Omental fat pad (tissue), 4 donors: Measurements from ENCODE around the gene SLC4A7. TPM values are rescaled to one million over a fixed set of nuclear protein-coding genes. Genes with fewer than 3 reads are reported as not detected.

Experiments used
- ATAC-seq: fragments of 150-250 bp; one replicate; pipeline ENCODE4 v1.9.1; 2016; ENCODE audit warnings: mild to moderate bottlenecking, moderate library complexity; ENCODE audit not compliant: low FRiP score
- DNase-seq: peaks from one replicate; pipeline ENCODE4 v3.0.0-alpha.2; 2019; ENCODE audit warnings: low spot score
- total RNA-seq, 4 donors: library from RNA; depleted of rRNA; stranded (reverse); fragments of >200 nt; gene quantifications; one replicate each; pipeline ENCODE4 v1.1.0, GENCODE V29; 2016
- TF ChIP-seq, protein P1 (sequence below), 3 donors: fragments of 450-650 bp; IDR thresholded peaks; one replicate each; pipeline ENCODE4 v1.5.1; 2016 to 2017; ENCODE audit warnings: antibody characterized with exemption in 3 of 3, mild to moderate bottlenecking in 3 of 3, moderate library complexity in 2 of 3

SLC4A7 gene
- total RNA-seq, 4 donors from 2014 or later: 25.4 to 101 (median 33.9) TPM

DNA sequence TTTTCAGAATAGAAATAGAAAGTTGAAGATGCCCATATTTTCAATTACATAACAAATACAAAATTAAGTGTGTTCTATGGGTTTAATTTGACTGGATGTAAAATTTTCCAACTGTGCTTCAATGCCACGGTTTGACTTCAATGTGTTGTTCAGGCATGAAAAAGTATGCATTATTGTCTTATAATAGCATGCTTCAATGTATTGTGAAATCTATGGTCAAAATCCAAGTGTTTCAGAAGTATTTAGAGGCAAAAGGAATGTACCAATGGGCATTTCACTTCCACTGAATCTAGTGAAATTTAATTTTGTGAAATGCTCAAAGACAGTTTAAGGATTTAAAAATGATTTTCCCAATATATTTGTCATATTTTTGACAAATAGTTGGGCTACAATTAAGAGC, 131.0 kb downstream of the SLC4A7 start:
- DNase-seq: no peak
- TF ChIP-seq, protein P1, sequence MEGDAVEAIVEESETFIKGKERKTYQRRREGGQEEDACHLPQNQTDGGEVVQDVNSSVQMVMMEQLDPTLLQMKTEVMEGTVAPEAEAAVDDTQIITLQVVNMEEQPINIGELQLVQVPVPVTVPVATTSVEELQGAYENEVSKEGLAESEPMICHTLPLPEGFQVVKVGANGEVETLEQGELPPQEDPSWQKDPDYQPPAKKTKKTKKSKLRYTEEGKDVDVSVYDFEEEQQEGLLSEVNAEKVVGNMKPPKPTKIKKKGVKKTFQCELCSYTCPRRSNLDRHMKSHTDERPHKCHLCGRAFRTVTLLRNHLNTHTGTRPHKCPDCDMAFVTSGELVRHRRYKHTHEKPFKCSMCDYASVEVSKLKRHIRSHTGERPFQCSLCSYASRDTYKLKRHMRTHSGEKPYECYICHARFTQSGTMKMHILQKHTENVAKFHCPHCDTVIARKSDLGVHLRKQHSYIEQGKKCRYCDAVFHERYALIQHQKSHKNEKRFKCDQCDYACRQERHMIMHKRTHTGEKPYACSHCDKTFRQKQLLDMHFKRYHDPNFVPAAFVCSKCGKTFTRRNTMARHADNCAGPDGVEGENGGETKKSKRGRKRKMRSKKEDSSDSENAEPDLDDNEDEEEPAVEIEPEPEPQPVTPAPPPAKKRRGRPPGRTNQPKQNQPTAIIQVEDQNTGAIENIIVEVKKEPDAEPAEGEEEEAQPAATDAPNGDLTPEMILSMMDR (IDR thresholded peaks at IDR 0.05): no peak
- ATAC-seq: no peak

DNA sequence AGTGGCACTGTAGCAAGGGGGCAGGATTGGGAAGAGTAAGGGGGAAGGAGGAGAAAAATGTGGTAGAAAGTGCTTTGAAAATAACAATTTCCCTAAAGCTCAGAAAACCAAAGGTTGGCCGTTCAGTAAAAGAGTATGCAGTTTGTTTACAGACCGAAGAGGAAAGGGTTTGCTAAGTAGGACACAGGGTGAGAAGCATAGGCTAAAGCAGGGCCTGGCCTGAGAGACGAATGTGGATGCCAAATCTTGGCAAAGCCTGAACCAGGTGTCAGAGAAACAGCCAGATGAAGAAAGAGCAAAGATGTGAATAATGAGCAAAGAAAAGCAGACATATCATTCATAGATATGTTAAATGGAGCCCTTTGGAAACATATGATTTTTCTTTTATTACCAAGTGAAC, 132.1 kb downstream of the SLC4A7 start:
- TF ChIP-seq, protein P1 (IDR thresholded peaks at IDR 0.05): no peak
- ATAC-seq: no peak
- DNase-seq: no peak

- no peak for ATAC-seq
- TF ChIP-seq, protein P1 (IDR thresholded peaks at IDR 0.05): no peak
- no peak for DNase-seq
Observed at GRCh38 chr3:27349832-27350231, 134.4 kb downstream of the SLC4A7 start.

GRCh38 chr3:27345959-27346865, 138.0 kb downstream of the SLC4A7 start:
- ATAC-seq: no peak

DNA sequence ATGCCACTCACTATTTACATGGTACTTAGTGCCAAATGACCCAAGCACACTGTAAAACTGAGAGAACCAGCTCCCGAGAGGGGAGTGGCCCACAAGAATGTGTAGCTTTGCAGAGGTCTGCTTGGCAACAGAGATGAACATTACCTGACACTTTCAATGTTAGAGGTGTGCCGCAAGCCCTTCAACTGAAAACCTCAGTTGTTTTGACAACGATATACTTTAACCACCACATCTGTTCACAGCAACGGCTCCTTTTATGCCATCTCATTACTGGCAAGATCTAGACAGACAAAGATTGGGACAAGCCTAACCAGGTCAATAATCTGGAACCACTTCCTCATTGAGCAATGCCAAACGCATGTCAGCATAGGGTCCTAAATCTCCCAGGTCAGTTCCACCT, 138.7 kb downstream of the SLC4A7 start:
- ATAC-seq (no peak), DNase-seq (no peak)
- TF ChIP-seq, protein P1 (IDR thresholded peaks at IDR 0.05): no peak

More at GRCh38 chr3:27345959-27346865, 138.0 kb downstream of the SLC4A7 start:
- DNase-seq: no peak
- TF ChIP-seq, protein P1 (IDR thresholded peaks at IDR 0.05): no peak

DNA sequence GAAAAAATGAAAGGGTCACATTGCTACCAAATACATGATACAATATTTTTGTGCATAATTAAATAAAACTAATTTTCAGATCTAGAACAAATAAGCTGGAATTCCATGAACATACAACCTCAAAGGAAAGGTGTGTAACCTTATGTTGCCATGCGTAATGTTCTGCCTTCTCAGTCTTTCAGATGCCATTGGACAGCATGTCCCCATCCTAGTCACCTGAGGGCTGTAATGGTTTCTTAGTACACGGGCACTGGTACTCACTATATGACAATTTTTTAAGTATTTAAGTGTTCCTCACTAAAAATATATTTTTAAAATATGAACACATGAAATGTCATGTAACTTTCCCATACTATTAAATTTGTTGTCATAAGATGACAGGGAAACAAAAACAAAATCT, 139.1 kb downstream of the SLC4A7 start:
- ATAC-seq: no peak
- no peak for DNase-seq
- TF ChIP-seq, protein P1 (IDR thresholded peaks at IDR 0.05): no peak

- ATAC-seq (no peak), DNase-seq (no peak)
- TF ChIP-seq, protein P1 (IDR thresholded peaks at IDR 0.05): no peak
Observed at GRCh38 chr3:27344192-27344591, 140.0 kb downstream of the SLC4A7 start.
